ENCODE results near the gene HMGB3. TPM values are rescaled to one million over a fixed set of nuclear protein-coding genes. Genes with fewer than 3 reads are reported as not detected.

HMGB3 gene
- 10 to 100 TPM; 14.1 to 53.7 (median 30.6) TPM for polyA plus RNA-seq
- long read RNA-seq, donor 1, transcript HMGB3-201 (5 exons, 3,560 nt), result major isoform, 28 of 60 reads
- long read RNA-seq, donor 1, partial matches to known transcripts, result 30 of 60 reads
- long read RNA-seq, donor 1, other reads (novel, unspliced or antisense), result 0 of 60 reads
- long read RNA-seq, donor 2, partial matches to known transcripts, result 0 of 3 reads
- long read RNA-seq, donor 2, other reads (novel, unspliced or antisense), result 0 of 3 reads
- long read RNA-seq, donor 3, transcript HMGB3-201 (5 exons, 3,560 nt), result major isoform, 6 of 34 reads
- long read RNA-seq, donor 3, partial matches to known transcripts, result 28 of 34 reads
- long read RNA-seq, donor 3, other reads (novel, unspliced or antisense), result 0 of 34 reads
- long read RNA-seq, donor 4, result 0 reads
- long read RNA-seq, donor 5, partial matches to known transcripts, result 0 of 2 reads
- long read RNA-seq, donor 5, other reads (novel, unspliced or antisense), result 0 of 2 reads
- long read RNA-seq, donor 6, transcript HMGB3-201 (5 exons, 3,560 nt), result major isoform, 7 of 17 reads
- long read RNA-seq, donor 6, partial matches to known transcripts, result 10 of 17 reads
- long read RNA-seq, donor 6, other reads (novel, unspliced or antisense), result 0 of 17 reads
- long read RNA-seq, donor 7, transcript HMGB3-201 (5 exons, 3,560 nt), result major isoform, 30 of 107 reads
- long read RNA-seq, donor 7, partial matches to known transcripts, result 68 of 107 reads
- long read RNA-seq, donor 7, other reads (novel, unspliced or antisense), result 6 of 107 reads
- long read RNA-seq, donor 8, partial matches to known transcripts, result 0 of 1 reads
- long read RNA-seq, donor 8, other reads (novel, unspliced or antisense), result 0 of 1 reads
- long read RNA-seq, donor 9, partial matches to known transcripts, result 0 of 4 reads
- long read RNA-seq, donor 9, other reads (novel, unspliced or antisense), result 0 of 4 reads
- long read RNA-seq, donor 10, transcript HMGB3-201 (5 exons, 3,560 nt), result major isoform, 14 of 24 reads
- long read RNA-seq, donor 10, partial matches to known transcripts, result 7 of 24 reads
- long read RNA-seq, donor 10, other reads (novel, unspliced or antisense), result 0 of 24 reads

GRCh38 chrX:150982788-150983520 is at the start of gene HMGB3:
Gene HMGB3, plus strand, starts transcription at chrX:150983335. Its CDS starts 2,265 bp downstream, at chrX:150985600.
- no peak for FAIRE-seq

GRCh38 chrX:150933945-150934350 is 49.2 kb upstream of the HMGB3 start:
- H3K4me1 ChIP-seq (ENCODE audit: control insufficient read depth in 3 of 3, insufficient read depth in 2 of 3, low read depth in 1 of 3, low read length in 2 of 3), result no peaks in the 10 kb centered on the region
- H3K27ac ChIP-seq (ENCODE audit: low read depth in 1 of 3, low read length in 2 of 3), result no peak overlapping the region
- no peak overlapping the region for H3K4me3 ChIP-seq (ENCODE audit: low read depth in 1 of 3, low read length in 3 of 3)
- H3K36me3 ChIP-seq (ENCODE audit: control insufficient read depth in 3 of 3, insufficient read depth in 2 of 3, low read depth in 1 of 3, low read length in 3 of 3), result no peaks in the 10 kb centered on the region
- 57 to 71% (median 63%) methylated on average over 5 of the region's 5 CpGs for WGBS, 3 donors
- FAIRE-seq (no peak), DNase-seq (no peak)
- H3K9me3 ChIP-seq (ENCODE audit: control insufficient read depth in 2 of 2, insufficient read depth in 1 of 2, low read depth in 1 of 2, low read length in 1 of 2), result no peaks in the 10 kb centered on the region
- H3K27me3 ChIP-seq (ENCODE audit: control insufficient read depth in 3 of 3, insufficient read depth in 3 of 3, low read length in 3 of 3), result no peaks in the 10 kb centered on the region

More at GRCh38 chrX:150982788-150983520, at the start of gene HMGB3:
- H3K9me3 ChIP-seq (ENCODE audit: control insufficient read depth in 2 of 2, insufficient read depth in 1 of 2, low read depth in 1 of 2, low read length in 1 of 2), result no peaks in the 10 kb centered on the region
- peak; percentile 90 to 91 for DNase-seq
- peaks cover 0 to 3% (median 0%) of the 10 kb centered on the region in 3 donors for H3K36me3 ChIP-seq (ENCODE audit: control insufficient read depth in 3 of 3, insufficient read depth in 2 of 3, low read depth in 1 of 3, low read length in 3 of 3)
- peak within 1 kb of the TSS in 1 of 3 donors; percentile 67 for H3K27ac ChIP-seq (ENCODE audit: low read depth in 1 of 3, low read length in 2 of 3)
- no peaks in the 10 kb centered on the region for H3K4me1 ChIP-seq (ENCODE audit: control insufficient read depth in 3 of 3, insufficient read depth in 2 of 3, low read depth in 1 of 3, low read length in 2 of 3)
- H3K27me3 ChIP-seq (ENCODE audit: control insufficient read depth in 3 of 3, insufficient read depth in 3 of 3, low read length in 3 of 3), result no peaks in the 10 kb centered on the region
- 1 to 50% (median 4%) methylated on average over 36 to 69 of the region's 90 CpGs for WGBS, 3 donors
- peak within 1 kb of the TSS; percentile 45 to 70 (median 49) for H3K4me3 ChIP-seq (ENCODE audit: low read depth in 1 of 3, low read length in 3 of 3)

- WGBS, 3 donors, result 21 to 33% (median 21%) methylated on average over 5 of the region's 5 CpGs
- no peak for DNase-seq
- no peaks in the 10 kb centered on the region for H3K36me3 ChIP-seq (ENCODE audit: control insufficient read depth in 3 of 3, insufficient read depth in 2 of 3, low read depth in 1 of 3, low read length in 3 of 3)
- no peaks in the 10 kb centered on the region for H3K9me3 ChIP-seq (ENCODE audit: control insufficient read depth in 2 of 2, insufficient read depth in 1 of 2, low read depth in 1 of 2, low read length in 1 of 2)
- H3K4me3 ChIP-seq (ENCODE audit: low read depth in 1 of 3, low read length in 3 of 3), result no peak overlapping the region
- no peaks in the 10 kb centered on the region for H3K27me3 ChIP-seq (ENCODE audit: control insufficient read depth in 3 of 3, insufficient read depth in 3 of 3, low read length in 3 of 3)
- H3K27ac ChIP-seq (ENCODE audit: low read depth in 1 of 3, low read length in 2 of 3), result no peak overlapping the region
- no peaks in the 10 kb centered on the region for H3K4me1 ChIP-seq (ENCODE audit: control insufficient read depth in 3 of 3, insufficient read depth in 2 of 3, low read depth in 1 of 3, low read length in 2 of 3)
- FAIRE-seq, result no peak
Observed at GRCh38 chrX:150934453-150934852, 48.7 kb upstream of the HMGB3 start.

- Histone ChIP-seq H3K4me3 (ENCODE audit: low read depth in 1 of 3, low read length in 3 of 3) (no peak overlapping the region), H3K9me3 (ENCODE audit: control insufficient read depth in 2 of 2, insufficient read depth in 1 of 2, low read depth in 1 of 2, low read length in 1 of 2) (no peaks in the 10 kb centered on the region), H3K27ac (ENCODE audit: low read depth in 1 of 3, low read length in 2 of 3) (no peak overlapping the region), H3K4me1 (ENCODE audit: control insufficient read depth in 3 of 3, insufficient read depth in 2 of 3, low read depth in 1 of 3, low read length in 2 of 3) (no peaks in the 10 kb centered on the region), H3K36me3 (ENCODE audit: control insufficient read depth in 3 of 3, insufficient read depth in 2 of 3, low read depth in 1 of 3, low read length in 3 of 3) (no peaks in the 10 kb centered on the region), H3K27me3 (ENCODE audit: control insufficient read depth in 3 of 3, insufficient read depth in 3 of 3, low read length in 3 of 3) (no peaks in the 10 kb centered on the region)
- no peak for FAIRE-seq
- no peak for DNase-seq
- 34 to 61% (median 40%) methylated on average over 7 of the region's 7 CpGs for WGBS, 3 donors
Observed at GRCh38 chrX:150935467-150935866, 47.7 kb upstream of the HMGB3 start.

GRCh38 chrX:150936556-150936955 is 46.6 kb upstream of the HMGB3 start:
- 49 to 77% (median 53%) methylated on average over 6 of the region's 6 CpGs for WGBS, 3 donors
- no peak for FAIRE-seq
- Histone ChIP-seq H3K4me1 (ENCODE audit: control insufficient read depth in 3 of 3, insufficient read depth in 2 of 3, low read depth in 1 of 3, low read length in 2 of 3) (no peaks in the 10 kb centered on the region), H3K36me3 (ENCODE audit: control insufficient read depth in 3 of 3, insufficient read depth in 2 of 3, low read depth in 1 of 3, low read length in 3 of 3) (no peaks in the 10 kb centered on the region), H3K4me3 (ENCODE audit: low read depth in 1 of 3, low read length in 3 of 3) (no peak overlapping the region), H3K27ac (ENCODE audit: low read depth in 1 of 3, low read length in 2 of 3) (no peak overlapping the region), H3K9me3 (ENCODE audit: control insufficient read depth in 2 of 2, insufficient read depth in 1 of 2, low read depth in 1 of 2, low read length in 1 of 2) (no peaks in the 10 kb centered on the region), H3K27me3 (ENCODE audit: control insufficient read depth in 3 of 3, insufficient read depth in 3 of 3, low read length in 3 of 3) (no peaks in the 10 kb centered on the region)
- DNase-seq, result no peak

GRCh38 chrX:150940844-150941495 is 42.2 kb upstream of the HMGB3 start:
- H3K27ac ChIP-seq (ENCODE audit: low read depth in 1 of 3, low read length in 2 of 3), result no peak overlapping the region
- no peaks in the 10 kb centered on the region for H3K9me3 ChIP-seq (ENCODE audit: control insufficient read depth in 2 of 2, insufficient read depth in 1 of 2, low read depth in 1 of 2, low read length in 1 of 2)
- H3K27me3 ChIP-seq (ENCODE audit: control insufficient read depth in 3 of 3, insufficient read depth in 3 of 3, low read length in 3 of 3), result no peaks in the 10 kb centered on the region
- DNase-seq, result peak in 1 of 2 donors; percentile 42
- WGBS, 3 donors, result 39 to 72% (median 63%) methylated on average over 9 of the region's 9 CpGs
- H3K4me3 ChIP-seq (ENCODE audit: low read depth in 1 of 3, low read length in 3 of 3), result no peak overlapping the region
- no peaks in the 10 kb centered on the region for H3K4me1 ChIP-seq (ENCODE audit: control insufficient read depth in 3 of 3, insufficient read depth in 2 of 3, low read depth in 1 of 3, low read length in 2 of 3)
- no peak for FAIRE-seq
- no peaks in the 10 kb centered on the region for H3K36me3 ChIP-seq (ENCODE audit: control insufficient read depth in 3 of 3, insufficient read depth in 2 of 3, low read depth in 1 of 3, low read length in 3 of 3)

GRCh38 chrX:150941580-150941979 is 41.6 kb upstream of the HMGB3 start:
- H3K4me1 ChIP-seq (ENCODE audit: control insufficient read depth in 3 of 3, insufficient read depth in 2 of 3, low read depth in 1 of 3, low read length in 2 of 3), result no peaks in the 10 kb centered on the region
- WGBS, 3 donors, result 35 to 51% (median 36%) methylated on average over 2 of the region's 2 CpGs
- no peak overlapping the region for H3K27ac ChIP-seq (ENCODE audit: low read depth in 1 of 3, low read length in 2 of 3)
- FAIRE-seq (no peak), DNase-seq (no peak)
- H3K9me3 ChIP-seq (ENCODE audit: control insufficient read depth in 2 of 2, insufficient read depth in 1 of 2, low read depth in 1 of 2, low read length in 1 of 2), result no peaks in the 10 kb centered on the region
- no peaks in the 10 kb centered on the region for H3K36me3 ChIP-seq (ENCODE audit: control insufficient read depth in 3 of 3, insufficient read depth in 2 of 3, low read depth in 1 of 3, low read length in 3 of 3)
- no peaks in the 10 kb centered on the region for H3K27me3 ChIP-seq (ENCODE audit: control insufficient read depth in 3 of 3, insufficient read depth in 3 of 3, low read length in 3 of 3)
- H3K4me3 ChIP-seq (ENCODE audit: low read depth in 1 of 3, low read length in 3 of 3), result no peak overlapping the region

Data from small intestine (tissue), 16 donors.